GM12878 (cell line): Measurements from ENCODE around the gene VANGL1. TPM values are rescaled to one million over a fixed set of nuclear protein-coding genes. Genes with fewer than 3 reads are reported as not detected.
A peak's percentile ranks its signal among the peaks of the same experiment; 100 is the strongest.

ENCODE experiments used
- ATAC-seq: fragments of 200-7000 bp; cut with Tn5 transposase; 3 replicates; pipeline ENCODE4 v1.9.1; 2020; ENCODE audit warnings: mild to moderate bottlenecking, moderate library complexity
- BruUV-seq: library from RNA; stranded (reverse); fragments of 400-500 nt; replicated peaks from 2 replicates; lab custom pipeline; 2021; lab: Mats Ljungman, UMichigan
- CTCF ChIA-PET: fragments of 300-600 bp; sonication (Branson Sonifier 250); formaldehyde crosslinking; extraction: SDS; loops from one replicate; lab custom pipeline; 2021; ENCODE audit warnings: inconsistent platforms; lab: Yijun Ruan, JAX
- POLR2A ChIA-PET: fragments of 350-600 bp; formaldehyde crosslinking; extraction: SDS; loops from one replicate; lab custom pipeline; 2021; ENCODE audit warnings: inconsistent platforms; lab: Charles Lee
- RAD21 ChIA-PET: fragments of 300-600 bp; sonication (Branson Sonifier 250); formaldehyde crosslinking; loops from one replicate; lab custom pipeline; 2023; ENCODE audit warnings: antibody characterized with exemption; ENCODE audit not compliant: unreplicated experiment; lab: Charles Lee
- SMC1A ChIA-PET: fragments of 300-600 bp; sonication (Branson Sonifier 250); formaldehyde crosslinking; loops from one replicate; lab custom pipeline; 2023; ENCODE audit not compliant: unreplicated experiment, uncharacterized antibody; lab: Charles Lee
- DNase-seq: peaks from one replicate; pipeline ENCODE4 v3.0.0-alpha.2; 2011; ENCODE audit warnings: low read depth, low spot score
- FAIRE-seq: peaks from 3 replicates; lab custom pipeline; 2011; peaks lifted over from hg19 to GRCh38; lab: Jason Lieb, UNC
- H2AFZ ChIP-seq: 2 replicates; pipeline ENCODE4 v1.6.0; 2011; ENCODE audit warnings: low read depth, low read length, control low read depth; ENCODE audit not compliant: control insufficient read depth
- H3K27ac ChIP-seq: 2 replicates; pipeline ENCODE4 v1.5.1; 2011; ENCODE audit warnings: control low read depth; ENCODE audit not compliant: control insufficient read depth, insufficient read depth
- H3K27me3 ChIP-seq, 2 experiments: replicated peaks in 1 of 2; 2 replicates each; pipeline versions ENCODE4 v1.6.0 to v1.6.1; 2011; ENCODE audit warnings: low read length in 1 of 2; ENCODE audit not compliant: control insufficient read depth in 2 of 2, insufficient read depth in 2 of 2
- H3K36me3 ChIP-seq, 2 experiments: 2 replicates each; pipeline ENCODE4 v1.5.1; 2011; ENCODE audit warnings: low read length in 1 of 2; ENCODE audit not compliant: control insufficient read depth in 2 of 2, insufficient read depth in 2 of 2
- H3K4me1 ChIP-seq: 2 replicates; pipeline ENCODE4 v1.6.1; 2011; ENCODE audit warnings: mild to moderate bottlenecking, low read length, moderate library complexity, mixed read lengths; ENCODE audit not compliant: control insufficient read depth, insufficient read depth
- H3K4me2 ChIP-seq: 2 replicates; pipeline ENCODE4 v1.6.0; 2011; ENCODE audit warnings: control low read depth; ENCODE audit not compliant: control insufficient read depth, insufficient read depth
- H3K4me3 ChIP-seq: fragments of 200-600 bp; sonication (generic); 2 replicates; pipeline ENCODE4 v1.5.1; 2016
- H3K79me2 ChIP-seq: 2 replicates; pipeline ENCODE4 v1.6.0; 2011; ENCODE audit warnings: low read length; ENCODE audit not compliant: control insufficient read depth, insufficient read depth
- H3K9ac ChIP-seq: 2 replicates; pipeline ENCODE4 v1.8.0; 2011; ENCODE audit warnings: low read length, control low read depth, mixed read lengths; ENCODE audit not compliant: control insufficient read depth, insufficient read depth
- H3K9me3 ChIP-seq: replicated peaks from 3 replicates; pipeline ENCODE4 v1.5.1; 2011; ENCODE audit warnings: mild to moderate bottlenecking, low read length; ENCODE audit not compliant: control insufficient read depth, insufficient read depth
- H4K20me1 ChIP-seq: 2 replicates; pipeline ENCODE4 v1.6.0; 2011; ENCODE audit not compliant: control insufficient read depth, insufficient read depth
- E2F8 ChIP-seq: fragments of 450-650 bp; IDR thresholded peaks from 2 replicates; pipeline ENCODE4 v1.6.1; 2018; ENCODE audit warnings: mild to moderate bottlenecking, low read depth, moderate library complexity; ENCODE audit not compliant: partially characterized antibody
- EGR1 ChIP-seq, 2 experiments: IDR thresholded peaks; 1 replicate in 1 of 2; 2 replicates in 1 of 2; pipeline ENCODE4 v1.6.1; 2011 to 2012; ENCODE audit warnings: low read depth in 2 of 2, low read length in 2 of 2, borderline replicate concordance in 1 of 2, mild to moderate bottlenecking in 1 of 2, moderate library complexity in 1 of 2
- HDAC2 ChIP-seq: fragments of 200-600 bp; sonication (generic); IDR thresholded peaks from 2 replicates; pipeline ENCODE4 v1.6.1; 2017
- MXI1 ChIP-seq: fragments of 150-350 bp; IDR thresholded peaks from 2 replicates; pipeline ENCODE4 v1.6.1; 2011; ENCODE audit warnings: low read depth, mild to moderate bottlenecking, inconsistent platforms, low read length, improper control_type of control experiment
- RAD21 ChIP-seq: IDR thresholded peaks from 2 replicates; pipeline ENCODE4 v1.6.1; 2011; ENCODE audit warnings: mild to moderate bottlenecking, low read depth, low read length, moderate library complexity; ENCODE audit not compliant: insufficient read depth
- SMC3 ChIP-seq: IDR thresholded peaks from 2 replicates; pipeline ENCODE4 v1.6.1; 2011; ENCODE audit warnings: low read length, improper control_type of control experiment, borderline replicate concordance
- YY1 ChIP-seq: IDR thresholded peaks from 2 replicates; pipeline ENCODE4 v1.6.1; 2011; ENCODE audit warnings: low read depth, mild to moderate bottlenecking, low read length
- WGBS: methylation state at CpG from one replicate; pipeline ENCODE4 v1.1.6; 2016; ENCODE audit warnings: low lambda C conversion rate; ENCODE audit not compliant: insufficient replicate concordance, insufficient coverage; ENCODE audit errors: missing lambda C conversion rate; 5-methylcytosine and 5-hydroxymethylcytosine counted together
- in situ Hi-C: fragments of 300-500 bp; cut with MboI; formaldehyde crosslinking; loops from 9 replicates; pipeline ENCODE4 v1.14.3; 2018; ENCODE audit warnings: mixed read lengths
- intact Hi-C: fragments of 100-400 bp; cut with micrococcal nuclease; formaldehyde crosslinking; loops from one replicate; pipeline ENCODE4 v1.14.2; 2022; ENCODE audit not compliant: unreplicated experiment
- polyA plus RNA-seq, 11 experiments: library from polyadenylated mRNA; depleted of rRNA in 4 of 11; unstranded in 6 of 11; stranded (reverse) in 5 of 11; fragments of >200 nt; fragmentation: Nextera tagmentation in 4 of 11; fragmentation: Illumina TruSeq in 1 of 11; extraction: Ambion mirVana in 4 of 11; extraction: Trizol in 1 of 11; gene quantifications; 1 replicate in 1 of 11; 2 replicates in 10 of 11; pipeline versions ENCODE4 v1.2.1 to v1.2.3, GENCODE V29; 2011 to 2016; ENCODE audit warnings: inconsistent platforms in 2 of 11, missing spikeins in 2 of 11, low read depth in 1 of 11
- total RNA-seq, 4 experiments: library from RNA; depleted of rRNA in 3 of 4; stranded (reverse); fragments of >200 nt in 3 of 4; fragmentation: Illumina TruSeq in 1 of 4; extraction: Trizol in 1 of 4; gene quantifications; 2 replicates each; pipeline versions ENCODE4 v1.2.1 to v1.2.3, GENCODE V29; 2013 to 2021
- TF ChIP-seq, protein P1 (sequence below), 3 experiments: IDR thresholded peaks in 2 of 3; conservative IDR thresholded peaks in 1 of 3; 2 replicates each; pipeline ENCODE4 v1.5.1; 2011; ENCODE audit warnings: low read depth in 3 of 3, low read length in 3 of 3, mild to moderate bottlenecking in 3 of 3, control low read depth in 2 of 3, moderate library complexity in 2 of 3, inconsistent platforms in 1 of 3, mixed read lengths in 1 of 3; ENCODE audit not compliant: control insufficient read depth in 2 of 3, insufficient read depth in 1 of 3; ENCODE audit errors: extremely low read depth in 1 of 3

Gene VANGL1
- total and polyA plus RNA-seq, 10 of the 15 experiments (the other 5 are each of a cell fraction or from before 2014, with no cell fraction given) = 0.71 to 12.9 (median 6.3) TPM

GRCh38 chr1:115595279-115596079 lies 46.3 kb upstream of the VANGL1 start:
- BruUV-seq = no TSS peak
- ChIA-PET POLR2A (no interaction called here), SMC1A (interaction anchor here (0.7 to 3.7 kb wide), 3 partner anchors 454 to 763 kb away, joined by 3 to 14 read pairs (median 5); no protein-coding TSS in a partner anchor), CTCF (interaction anchor here (0.7 to 6.9 kb wide), 26 partner anchors 10 to 618 kb away, joined by 3 to 105 read pairs (median 4); no protein-coding TSS in a partner anchor), RAD21 (interaction anchor here (0.6 to 4.9 kb wide), 7 partner anchors 111 to 1177 kb away, joined by 3 to 45 read pairs (median 3); no protein-coding TSS in a partner anchor)
- FAIRE-seq = peak; percentile 75
- intact Hi-C loops (loop anchor here (1.0 to 10.0 kb wide), 5 partner anchors 49 to 621 kb away; no protein-coding TSS in a partner anchor), in situ Hi-C loops (no loop called here)
- 21% methylated on average over 12 of the region's 12 CpGs for WGBS
- H2AFZ ChIP-seq = no peak overlapping the region
- no peaks in the 10 kb centered on the region for H4K20me1 ChIP-seq
- no peak overlapping the region for H3K27ac ChIP-seq
- H3K36me3 ChIP-seq = no peaks in the 10 kb centered on the region
- no peaks in the 10 kb centered on the region for H3K79me2 ChIP-seq
- H3K9ac ChIP-seq = no peak overlapping the region
- TF ChIP-seq RAD21 = peak; percentile 80
- TF ChIP-seq YY1 = 0 out of 2 replicates have a peak, but pooled peaks have one; percentile 36
- TF ChIP-seq, protein P1, sequence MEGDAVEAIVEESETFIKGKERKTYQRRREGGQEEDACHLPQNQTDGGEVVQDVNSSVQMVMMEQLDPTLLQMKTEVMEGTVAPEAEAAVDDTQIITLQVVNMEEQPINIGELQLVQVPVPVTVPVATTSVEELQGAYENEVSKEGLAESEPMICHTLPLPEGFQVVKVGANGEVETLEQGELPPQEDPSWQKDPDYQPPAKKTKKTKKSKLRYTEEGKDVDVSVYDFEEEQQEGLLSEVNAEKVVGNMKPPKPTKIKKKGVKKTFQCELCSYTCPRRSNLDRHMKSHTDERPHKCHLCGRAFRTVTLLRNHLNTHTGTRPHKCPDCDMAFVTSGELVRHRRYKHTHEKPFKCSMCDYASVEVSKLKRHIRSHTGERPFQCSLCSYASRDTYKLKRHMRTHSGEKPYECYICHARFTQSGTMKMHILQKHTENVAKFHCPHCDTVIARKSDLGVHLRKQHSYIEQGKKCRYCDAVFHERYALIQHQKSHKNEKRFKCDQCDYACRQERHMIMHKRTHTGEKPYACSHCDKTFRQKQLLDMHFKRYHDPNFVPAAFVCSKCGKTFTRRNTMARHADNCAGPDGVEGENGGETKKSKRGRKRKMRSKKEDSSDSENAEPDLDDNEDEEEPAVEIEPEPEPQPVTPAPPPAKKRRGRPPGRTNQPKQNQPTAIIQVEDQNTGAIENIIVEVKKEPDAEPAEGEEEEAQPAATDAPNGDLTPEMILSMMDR (IDR thresholded peaks at IDR 0.05 in 2 of 3, conservative IDR thresholded peaks at IDR 0.05 in 1 of 3; ENCODE audit: control insufficient read depth in 2 of 3, extremely low read depth in 1 of 3, insufficient read depth in 1 of 3, low read depth in 3 of 3, low read length in 3 of 3) = peak; percentile 88 to 92 (median 89)
- no peak for TF ChIP-seq EGR1 (IDR thresholded peaks at IDR 0.05; ENCODE audit: borderline replicate concordance in 1 of 2, low read depth in 2 of 2, low read length in 2 of 2)
- no peak for TF ChIP-seq HDAC2
- no peak for TF ChIP-seq MXI1
- TF ChIP-seq E2F8 = no peak
- peak; percentile 73 for TF ChIP-seq SMC3
- TF ChIP-seq, all 136 proteins: peak for 4
- no peak overlapping the region for H3K4me3 ChIP-seq
- ATAC-seq (peak; percentile 94), DNase-seq (peak; percentile 16)
- H3K27me3 ChIP-seq = no peaks in the 10 kb centered on the region
- H3K9me3 ChIP-seq = no peaks in the 10 kb centered on the region
- no peaks in the 10 kb centered on the region for H3K4me1 ChIP-seq
- H3K4me2 ChIP-seq = no peak overlapping the region
